ENCODE measurements around the gene FANCL.
"Not testable (repeated sequence)": the region's sequence is repeated elsewhere in the genome, so short reads cannot be mapped to it uniquely, and the experiment has no call there.

FANCL gene

DNA sequence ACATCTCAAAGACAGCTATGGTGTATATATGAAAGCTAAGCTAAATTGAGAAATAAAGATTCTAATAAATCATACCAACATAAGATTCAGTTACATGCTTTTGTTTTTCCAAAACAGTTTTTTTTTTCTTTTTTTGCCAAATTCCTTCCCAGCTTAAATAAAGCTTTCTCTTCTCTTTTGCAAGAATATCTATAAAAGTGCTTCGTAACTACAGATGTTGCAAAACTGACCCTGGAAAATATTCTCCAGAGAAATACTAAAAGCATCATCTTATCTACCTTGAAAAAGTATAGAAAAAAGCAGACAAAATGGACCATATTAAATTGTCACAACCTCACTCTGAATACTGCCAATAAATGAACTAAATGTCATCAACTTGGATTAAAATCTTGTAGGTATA is 38.7 kb downstream of the FANCL start:
- no peaks in the 10 kb centered on the region for H3K27me3 ChIP-seq (ENCODE audit: control insufficient read depth, insufficient read depth, low read length)
- no peaks in the 10 kb centered on the region for H3K36me3 ChIP-seq (ENCODE audit: control insufficient read depth, insufficient read depth, low read length)
- no peak overlapping the region for H3K4me3 ChIP-seq (ENCODE audit: low read length)
- no peak overlapping the region for H3K9ac ChIP-seq (ENCODE audit: low read length)
- H3K9me3 ChIP-seq (ENCODE audit: control insufficient read depth, low read length): no peaks in the 10 kb centered on the region
- H3K4me1 ChIP-seq (ENCODE audit: control insufficient read depth, insufficient read depth, low read length): no peaks in the 10 kb centered on the region

DNA sequence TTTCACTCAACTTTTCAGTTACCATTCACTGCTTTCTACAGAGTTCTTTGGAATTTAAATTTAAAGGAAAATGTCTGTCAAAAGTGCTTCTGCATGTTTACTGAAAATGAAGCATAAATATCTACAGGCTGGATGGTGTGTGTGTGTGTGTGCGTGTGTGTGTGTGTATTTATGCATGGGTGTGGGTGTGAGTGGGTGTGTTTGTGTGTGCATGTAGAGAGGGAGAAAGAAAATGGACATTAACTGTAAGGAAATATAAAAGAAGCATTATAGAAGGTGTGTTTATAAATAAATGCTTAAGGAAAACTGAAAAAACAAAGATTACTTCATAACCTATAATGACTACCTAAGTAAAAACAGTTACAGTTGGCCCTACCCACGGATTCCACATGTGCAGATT is 43.2 kb downstream of the FANCL start:
- no peaks in the 10 kb centered on the region for H3K9me3 ChIP-seq (ENCODE audit: control insufficient read depth, low read length)
- H3K27me3 ChIP-seq (ENCODE audit: control insufficient read depth, insufficient read depth, low read length): no peaks in the 10 kb centered on the region
- no peak overlapping the region for H3K4me3 ChIP-seq (ENCODE audit: low read length)
- no peaks in the 10 kb centered on the region for H3K36me3 ChIP-seq (ENCODE audit: control insufficient read depth, insufficient read depth, low read length)
- H3K9ac ChIP-seq (ENCODE audit: low read length): no peak overlapping the region
- no peaks in the 10 kb centered on the region for H3K4me1 ChIP-seq (ENCODE audit: control insufficient read depth, insufficient read depth, low read length)

DNA sequence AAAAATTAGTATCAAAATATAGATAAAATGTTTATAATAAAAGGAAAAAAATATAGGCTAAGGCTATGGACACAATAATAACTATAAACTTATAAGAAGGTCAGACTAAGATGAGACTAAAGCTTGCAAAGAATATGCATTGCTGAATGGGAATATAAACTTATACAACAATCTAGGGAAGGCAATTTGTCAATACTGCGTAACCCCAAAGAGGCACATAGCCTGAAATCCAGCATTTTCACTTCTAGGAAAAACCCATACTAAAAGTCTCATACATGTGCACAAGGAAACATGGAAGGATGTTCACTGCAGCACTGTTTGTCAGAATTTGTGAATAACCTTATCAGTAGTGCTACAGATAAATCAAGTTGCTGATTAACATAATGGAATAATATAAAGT is 45.5 kb downstream of the FANCL start:
- no peaks in the 10 kb centered on the region for H3K9me3 ChIP-seq (ENCODE audit: control insufficient read depth, low read length)
- no peak overlapping the region for H3K4me3 ChIP-seq (ENCODE audit: low read length)
- H3K4me1 ChIP-seq (ENCODE audit: control insufficient read depth, insufficient read depth, low read length): no peaks in the 10 kb centered on the region
- H3K9ac ChIP-seq (ENCODE audit: low read length): no peak overlapping the region
- H3K27me3 ChIP-seq (ENCODE audit: control insufficient read depth, insufficient read depth, low read length): no peaks in the 10 kb centered on the region
- H3K36me3 ChIP-seq (ENCODE audit: control insufficient read depth, insufficient read depth, low read length): no peaks in the 10 kb centered on the region

DNA sequence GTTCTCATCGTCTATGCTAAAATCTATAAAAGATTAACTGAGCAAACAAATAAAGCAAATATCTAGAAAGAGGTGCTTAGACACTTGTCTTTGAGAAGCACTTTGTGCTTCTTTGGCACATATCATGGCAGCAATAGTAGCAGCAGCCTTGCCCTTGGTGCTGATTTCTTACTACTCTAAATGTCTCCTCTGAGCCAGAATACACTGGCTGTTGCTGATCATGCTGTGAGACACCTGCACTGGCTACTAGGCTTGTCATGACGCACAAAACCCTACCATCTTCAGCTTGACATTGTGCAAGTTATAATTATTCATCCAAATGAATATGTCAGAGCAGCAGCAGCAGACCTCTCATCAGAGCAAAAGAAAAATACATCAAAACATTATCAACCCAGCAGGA is 46.7 kb downstream of the FANCL start:
- Histone ChIP-seq H3K4me1 (ENCODE audit: control insufficient read depth, insufficient read depth, low read length) (no peaks in the 10 kb centered on the region), H3K36me3 (ENCODE audit: control insufficient read depth, insufficient read depth, low read length) (no peaks in the 10 kb centered on the region), H3K9ac (ENCODE audit: low read length) (no peak overlapping the region), H3K27me3 (ENCODE audit: control insufficient read depth, insufficient read depth, low read length) (no peaks in the 10 kb centered on the region), H3K9me3 (ENCODE audit: control insufficient read depth, low read length) (no peaks in the 10 kb centered on the region), H3K4me3 (ENCODE audit: low read length) (no peak overlapping the region)

DNA sequence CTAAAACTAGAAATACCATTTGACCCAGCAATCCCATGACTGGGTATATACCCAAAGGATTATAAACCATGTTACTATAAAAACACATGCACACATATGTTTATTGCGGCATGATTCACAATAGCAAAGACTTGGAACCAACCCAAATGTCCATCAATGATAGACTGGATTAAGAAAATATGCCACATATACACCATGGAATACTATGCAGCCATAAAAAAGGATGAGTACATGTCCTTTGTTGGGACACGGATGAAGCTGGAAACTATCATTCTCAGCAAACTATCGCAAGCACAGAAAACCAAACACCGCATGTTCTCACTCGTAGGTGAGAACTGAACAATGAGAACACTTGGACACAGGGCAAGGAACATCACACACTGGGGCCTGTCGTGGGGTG is 54.1 kb downstream of the FANCL start:
- not testable (repeated sequence) for H3K36me3 ChIP-seq (ENCODE audit: control insufficient read depth, insufficient read depth, low read length); H3K9ac ChIP-seq (ENCODE audit: low read length); H3K4me3 ChIP-seq (ENCODE audit: low read length); H3K4me1 ChIP-seq (ENCODE audit: control insufficient read depth, insufficient read depth, low read length); H3K9me3 ChIP-seq (ENCODE audit: control insufficient read depth, low read length); H3K27me3 ChIP-seq (ENCODE audit: control insufficient read depth, insufficient read depth, low read length)

DNA sequence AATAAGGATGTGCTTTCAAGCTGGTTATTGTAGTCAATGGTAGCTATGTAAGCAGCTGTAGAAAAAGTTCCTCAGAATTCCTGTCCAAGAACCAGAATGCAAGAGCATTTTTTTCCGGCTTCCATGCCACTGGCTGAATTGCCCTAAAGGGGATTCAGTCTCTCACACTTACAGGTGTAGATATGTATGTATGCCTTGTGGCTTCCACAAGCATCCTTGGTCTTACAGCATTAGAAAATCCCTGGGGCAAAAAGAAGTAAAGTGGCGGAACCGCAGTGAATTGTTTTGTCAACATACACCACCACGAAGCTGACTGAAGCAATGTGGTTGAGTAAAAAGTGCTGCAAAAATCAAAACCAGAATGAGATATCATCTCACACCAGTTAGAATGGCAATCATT is 54.6 kb downstream of the FANCL start:
- no peaks in the 10 kb centered on the region for H3K4me1 ChIP-seq (ENCODE audit: control insufficient read depth, insufficient read depth, low read length)

DNA sequence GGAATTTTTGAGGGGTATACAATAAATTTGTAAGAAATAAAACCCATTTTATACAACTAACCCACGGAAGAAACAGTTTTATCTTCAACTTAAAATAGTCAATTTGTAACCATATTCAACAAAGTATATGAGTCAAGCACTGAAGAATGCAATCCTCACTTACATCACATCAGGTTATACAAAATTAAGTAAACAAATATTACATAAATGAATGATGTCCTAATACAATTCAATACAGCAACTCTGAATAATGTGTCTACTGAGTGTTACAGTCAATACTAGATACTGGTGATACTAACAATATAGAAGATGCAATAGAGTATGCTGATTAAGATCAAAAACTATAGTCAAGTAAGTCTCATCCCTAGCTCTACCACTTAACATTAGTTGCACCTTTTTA is 58.6 kb downstream of the FANCL start:
- Histone ChIP-seq H3K9me3 (ENCODE audit: control insufficient read depth, low read length) (no peaks in the 10 kb centered on the region), H3K9ac (ENCODE audit: low read length) (no peak overlapping the region), H3K27me3 (ENCODE audit: control insufficient read depth, insufficient read depth, low read length) (no peaks in the 10 kb centered on the region), H3K4me3 (ENCODE audit: low read length) (no peak overlapping the region), H3K4me1 (ENCODE audit: control insufficient read depth, insufficient read depth, low read length) (no peaks in the 10 kb centered on the region), H3K36me3 (ENCODE audit: control insufficient read depth, insufficient read depth, low read length) (no peaks in the 10 kb centered on the region)

More for the DNA sequence above, 54.6 kb downstream of the FANCL start:
- Histone ChIP-seq H3K36me3 (ENCODE audit: control insufficient read depth, insufficient read depth, low read length) (no peaks in the 10 kb centered on the region), H3K9me3 (ENCODE audit: control insufficient read depth, low read length) (no peaks in the 10 kb centered on the region), H3K27me3 (ENCODE audit: control insufficient read depth, insufficient read depth, low read length) (no peaks in the 10 kb centered on the region), H3K9ac (ENCODE audit: low read length) (no peak overlapping the region), H3K4me3 (ENCODE audit: low read length) (no peak overlapping the region)

DNA sequence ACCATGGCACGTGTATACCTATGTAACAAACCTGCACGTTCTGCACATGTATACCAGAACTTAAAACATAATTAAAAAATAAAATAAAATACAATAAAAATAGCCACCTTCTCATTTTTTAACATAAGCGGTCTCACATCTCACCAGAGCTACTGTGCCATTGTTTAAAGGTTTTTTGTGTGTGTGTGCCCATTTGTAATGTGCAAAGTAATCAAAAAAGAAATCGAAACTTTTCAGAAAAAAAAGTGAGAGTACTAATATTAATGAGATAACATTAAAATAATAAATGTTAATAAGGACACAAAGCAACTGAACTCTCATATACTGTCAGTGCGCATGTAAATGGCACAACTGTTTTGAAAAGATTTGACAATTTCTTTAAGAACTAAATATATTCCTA is 60.5 kb downstream of the FANCL start:
- Histone ChIP-seq H3K4me1 (ENCODE audit: control insufficient read depth, insufficient read depth, low read length) (no peaks in the 10 kb centered on the region), H3K4me3 (ENCODE audit: low read length) (no peak overlapping the region), H3K36me3 (ENCODE audit: control insufficient read depth, insufficient read depth, low read length) (no peaks in the 10 kb centered on the region), H3K9ac (ENCODE audit: low read length) (no peak overlapping the region), H3K27me3 (ENCODE audit: control insufficient read depth, insufficient read depth, low read length) (no peaks in the 10 kb centered on the region), H3K9me3 (ENCODE audit: control insufficient read depth, low read length) (no peaks in the 10 kb centered on the region)

DNA sequence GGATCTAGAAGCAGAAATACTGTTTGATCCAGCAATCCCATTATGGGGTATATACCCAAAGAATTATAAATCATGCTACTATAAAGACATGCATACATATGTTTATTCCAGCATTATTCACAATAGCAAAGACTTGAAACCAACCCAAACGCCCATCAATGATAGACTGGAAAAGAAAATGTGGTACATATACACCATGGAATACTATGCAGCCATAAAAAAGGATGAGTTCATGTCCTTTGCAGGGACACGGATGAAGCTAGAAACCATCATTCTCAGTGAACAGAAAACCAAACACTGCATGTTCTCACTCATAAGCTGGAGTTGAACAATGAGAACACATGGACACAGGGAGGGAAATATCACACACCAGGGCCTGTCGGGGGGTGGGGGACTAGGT is 61.0 kb downstream of the FANCL start:
- not testable (repeated sequence) for H3K9ac ChIP-seq (ENCODE audit: low read length); H3K4me3 ChIP-seq (ENCODE audit: low read length); H3K9me3 ChIP-seq (ENCODE audit: control insufficient read depth, low read length); H3K36me3 ChIP-seq (ENCODE audit: control insufficient read depth, insufficient read depth, low read length); H3K27me3 ChIP-seq (ENCODE audit: control insufficient read depth, insufficient read depth, low read length); H3K4me1 ChIP-seq (ENCODE audit: control insufficient read depth, insufficient read depth, low read length)

DNA sequence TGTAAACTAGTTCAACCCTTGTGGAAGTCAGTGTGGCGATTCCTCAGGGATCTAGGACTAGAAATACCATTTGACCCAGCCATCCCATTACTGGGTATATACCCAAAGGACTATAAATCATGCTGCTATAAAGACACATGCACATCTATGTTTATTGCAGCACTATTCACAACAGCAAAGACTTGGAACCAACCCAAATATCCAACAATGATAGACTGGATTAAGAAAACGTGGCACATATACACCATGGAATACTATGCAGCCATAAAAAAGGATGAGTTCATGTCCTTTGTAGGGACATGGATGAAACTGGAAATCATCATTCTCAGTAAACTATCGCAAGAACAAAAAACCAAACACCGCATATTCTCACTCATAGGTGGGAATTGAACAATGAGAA is 63.9 kb downstream of the FANCL start:
- not testable (repeated sequence) for H3K36me3 ChIP-seq (ENCODE audit: control insufficient read depth, insufficient read depth, low read length); H3K27me3 ChIP-seq (ENCODE audit: control insufficient read depth, insufficient read depth, low read length); H3K4me3 ChIP-seq (ENCODE audit: low read length); H3K4me1 ChIP-seq (ENCODE audit: control insufficient read depth, insufficient read depth, low read length); H3K9ac ChIP-seq (ENCODE audit: low read length); H3K9me3 ChIP-seq (ENCODE audit: control insufficient read depth, low read length)

DNA sequence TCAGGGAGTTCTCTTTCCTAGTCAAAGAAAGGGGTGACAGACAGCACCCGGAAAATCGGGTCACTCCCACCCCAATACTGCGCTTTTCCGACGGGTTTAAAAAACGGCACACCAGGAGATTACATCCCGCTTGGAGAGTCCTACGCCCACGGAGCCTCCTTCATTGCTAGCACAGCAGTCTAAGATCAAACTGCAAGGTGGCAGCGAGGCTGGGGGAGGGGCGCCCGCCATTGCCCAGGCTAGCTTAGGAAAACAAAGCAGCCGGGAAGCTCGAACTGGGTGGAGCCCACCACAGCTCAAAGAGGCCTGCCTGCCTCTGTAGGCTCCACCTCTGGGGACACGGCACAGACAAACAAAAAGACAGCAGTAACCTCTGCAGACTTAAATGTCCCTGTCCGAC is 69.3 kb downstream of the FANCL start:
- H3K9me3 ChIP-seq (ENCODE audit: control insufficient read depth, low read length); H3K9ac ChIP-seq (ENCODE audit: low read length); H3K36me3 ChIP-seq (ENCODE audit: control insufficient read depth, insufficient read depth, low read length); H3K27me3 ChIP-seq (ENCODE audit: control insufficient read depth, insufficient read depth, low read length); H3K4me3 ChIP-seq (ENCODE audit: low read length); H3K4me1 ChIP-seq (ENCODE audit: control insufficient read depth, insufficient read depth, low read length): not testable (repeated sequence)

DNA sequence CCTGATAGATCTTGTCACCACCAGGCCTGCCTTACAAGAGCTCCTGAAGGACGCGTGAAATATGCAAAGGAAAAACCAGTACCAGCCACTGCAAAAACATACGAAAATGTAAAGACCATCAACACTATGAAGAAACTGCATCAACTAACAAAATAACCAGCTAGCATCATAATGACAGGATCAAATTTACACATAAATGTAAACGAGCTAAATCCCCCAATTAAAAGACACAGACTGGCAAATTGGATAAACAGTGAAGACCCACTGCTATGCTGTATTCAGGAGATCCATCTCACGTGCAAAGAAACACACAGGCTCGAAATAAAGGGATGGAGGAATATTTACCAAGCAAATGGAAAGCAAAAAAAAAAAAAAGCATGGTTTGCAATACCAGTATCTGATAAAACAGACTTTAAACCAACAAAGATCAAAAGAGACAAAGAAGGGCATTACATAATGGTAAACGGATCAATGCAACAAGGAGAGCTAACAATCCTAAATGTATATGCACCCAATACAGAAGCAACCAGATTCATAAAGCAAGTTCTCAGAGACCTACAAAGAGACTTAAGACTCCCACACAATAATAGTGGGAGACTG is 70.7 kb downstream of the FANCL start:
- not testable (repeated sequence) for H3K9me3 ChIP-seq (ENCODE audit: control insufficient read depth, low read length); H3K27me3 ChIP-seq (ENCODE audit: control insufficient read depth, insufficient read depth, low read length); H3K4me3 ChIP-seq (ENCODE audit: low read length); H3K36me3 ChIP-seq (ENCODE audit: control insufficient read depth, insufficient read depth, low read length); H3K4me1 ChIP-seq (ENCODE audit: control insufficient read depth, insufficient read depth, low read length); H3K9ac ChIP-seq (ENCODE audit: low read length)

DNA sequence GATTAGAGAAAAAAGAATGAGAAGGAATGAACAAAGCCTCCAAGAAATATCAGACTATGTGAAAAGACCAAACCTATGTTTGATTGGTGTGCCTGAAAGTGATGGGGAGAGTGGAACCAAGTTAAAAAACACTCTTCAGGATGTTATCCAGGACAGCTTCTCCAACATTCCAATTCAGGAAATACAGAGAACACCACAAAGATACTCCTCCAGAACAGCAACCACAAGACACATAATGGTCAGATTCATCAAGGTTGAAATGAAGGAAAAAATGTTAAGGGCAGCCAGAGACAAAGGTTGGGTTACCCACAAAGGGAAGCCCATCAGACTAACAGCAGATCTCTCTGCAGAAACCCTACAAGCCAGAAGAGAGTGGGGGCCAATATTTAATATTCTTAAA is 71.3 kb downstream of the FANCL start:
- H3K27me3 ChIP-seq (ENCODE audit: control insufficient read depth, insufficient read depth, low read length); H3K4me3 ChIP-seq (ENCODE audit: low read length); H3K36me3 ChIP-seq (ENCODE audit: control insufficient read depth, insufficient read depth, low read length); H3K9ac ChIP-seq (ENCODE audit: low read length); H3K4me1 ChIP-seq (ENCODE audit: control insufficient read depth, insufficient read depth, low read length); H3K9me3 ChIP-seq (ENCODE audit: control insufficient read depth, low read length): not testable (repeated sequence)
